Breast epithelium (tissue), 4 donors: ENCODE measurements around the gene ENDOV. TPM values are rescaled to one million over a fixed set of nuclear protein-coding genes. Genes with fewer than 3 reads are reported as not detected.
"Not testable (repeated sequence)": the region's sequence is repeated elsewhere in the genome, so short reads cannot be mapped to it uniquely, and the experiment has no call there.

Experiments
- DNase-seq, 2 donors: peaks; one replicate each; pipeline ENCODE4 v3.0.0-alpha.2; 2019; ENCODE audit warnings: low spot score in 2 of 2
- H3K27ac ChIP-seq, 2 donors: fragments of 200-600 bp; sonication (generic) in 1 of 2; one replicate each; pipeline ENCODE4 v1.5.1; 2016 to 2019; ENCODE audit warnings: mild to moderate bottlenecking in 1 of 2
- H3K27me3 ChIP-seq, 2 donors: fragments of 200-600 bp; sonication (generic) in 1 of 2; one replicate each; pipeline versions ENCODE4 v1.5.1 to v1.6.0; 2017 to 2019; ENCODE audit warnings: control low read depth in 1 of 2, mild to moderate bottlenecking in 1 of 2
- H3K36me3 ChIP-seq: fragments of 200-600 bp; one replicate; pipeline ENCODE4 v1.5.1; 2019
- H3K4me1 ChIP-seq, 2 donors: fragments of 200-600 bp; sonication (generic); one replicate each; pipeline ENCODE4 v1.5.1; 2016 to 2019; ENCODE audit warnings: control low read depth in 1 of 2
- H3K4me3 ChIP-seq, 3 donors: fragments of 200-600 bp; sonication (generic); 1 replicate in 2 of 3; 2 replicates in 1 of 3; pipeline ENCODE4 v1.5.1; 2016 to 2019; ENCODE audit warnings: mild to moderate bottlenecking in 3 of 3, moderate library complexity in 2 of 3
- H3K9me3 ChIP-seq, 2 donors: fragments of 200-600 bp; sonication (generic) in 1 of 2; one replicate each; pipeline ENCODE4 v1.5.1; 2016 to 2019; ENCODE audit warnings: control low read depth in 1 of 2
- CTCF ChIP-seq, 3 donors: fragments of 450-650 bp; IDR thresholded peaks; one replicate each; pipeline ENCODE4 v1.5.1; 2016 to 2017; ENCODE audit warnings: antibody characterized with exemption in 3 of 3, mild to moderate bottlenecking in 3 of 3, moderate library complexity in 3 of 3
- POLR2A ChIP-seq: fragments of 450-650 bp; IDR thresholded peaks from one replicate; pipeline ENCODE4 v1.6.1; 2016; ENCODE audit warnings: antibody characterized with exemption, mild to moderate bottlenecking, moderate library complexity
- POLR2AphosphoS5 ChIP-seq, 3 donors: sonication (generic); formaldehyde crosslinking; IDR thresholded peaks; one replicate each; pipeline ENCODE4 v1.6.1; 2017; ENCODE audit warnings: antibody characterized with exemption in 3 of 3
- intact Hi-C: fragments of 100-400 bp; cut with DNase I; formaldehyde crosslinking; loops from one replicate; pipeline ENCODE4 v1.15.1; 2023; ENCODE audit warnings: low total_unique reads
- total RNA-seq, 3 donors: library from RNA; depleted of rRNA; stranded (reverse); fragments of >200 nt; gene quantifications; one replicate each; pipeline ENCODE4 v1.1.0, GENCODE V29; 2016

Gene ENDOV
- total RNA-seq, 3 donors from 2014 or later: 13.8 to 17.0 (median 16.7) TPM

DNA sequence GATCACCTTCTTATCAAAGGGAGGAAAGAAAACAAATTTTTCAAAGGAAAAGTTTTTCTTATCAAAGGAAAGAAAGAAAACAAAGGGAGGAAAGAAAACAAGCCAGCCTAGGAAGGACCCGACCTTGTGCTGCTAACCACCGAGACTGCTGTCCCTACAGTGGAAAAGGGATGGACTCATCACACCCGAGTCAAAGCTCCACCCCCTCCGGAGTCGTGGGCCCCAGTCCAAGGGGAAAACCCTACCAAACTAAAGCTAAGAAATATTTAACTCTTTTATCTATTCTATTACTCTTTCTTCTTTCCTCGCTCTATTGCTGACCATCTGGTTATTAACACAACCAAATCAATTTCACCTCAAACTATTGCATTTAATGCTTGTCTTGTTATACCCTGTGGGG lies 6.1 kb upstream of the ENDOV start:
- no peaks in the 10 kb centered on the region for H3K36me3 ChIP-seq
- H3K4me1 ChIP-seq: no peaks in the 10 kb centered on the region
- intact Hi-C loops: no loop called here
- H3K4me3 ChIP-seq: no peak overlapping the region
- TF ChIP-seq POLR2AphosphoS5 (IDR thresholded peaks at IDR 0.05) (no peak), CTCF (IDR thresholded peaks at IDR 0.05) (no peak), POLR2A (no peak)
- no peak for DNase-seq
- H3K27me3 ChIP-seq: no peaks in the 10 kb centered on the region
- no peak overlapping the region for H3K27ac ChIP-seq
- H3K9me3 ChIP-seq: no peaks in the 10 kb centered on the region

DNA sequence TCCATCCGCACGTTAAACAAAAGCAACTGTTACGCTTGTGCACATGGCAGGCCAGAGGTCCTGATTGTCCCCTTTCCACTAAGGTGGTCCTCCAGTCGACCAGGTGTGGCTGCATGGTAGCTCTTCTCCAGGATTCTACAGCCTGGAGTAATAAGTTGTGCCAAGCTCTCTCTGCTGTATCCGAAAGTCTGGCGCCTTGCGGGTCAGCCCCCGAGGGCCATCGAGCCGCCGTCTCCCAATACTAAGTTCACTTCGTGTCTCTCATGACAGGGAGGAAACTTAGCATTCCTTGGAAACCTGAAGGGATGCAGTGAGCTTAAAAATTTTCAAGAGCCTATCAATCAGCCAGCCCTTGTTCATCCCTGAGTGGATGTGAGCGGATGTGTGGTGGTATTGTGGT lies 5.3 kb upstream of the ENDOV start:
- no peak for DNase-seq
- Histone ChIP-seq H3K36me3 (no peaks in the 10 kb centered on the region), H3K4me3 (no peak overlapping the region), H3K27ac (no peak overlapping the region), H3K4me1 (peaks cover 0 to 5% of the 10 kb centered on the region in 2 donors), H3K27me3 (no peaks in the 10 kb centered on the region), H3K9me3 (no peaks in the 10 kb centered on the region)
- intact Hi-C loops: loop anchor here (10.0 kb wide), 1 partner anchor 555 kb away; no protein-coding TSS in a partner anchor
- TF ChIP-seq POLR2AphosphoS5 (IDR thresholded peaks at IDR 0.05) (no peak), POLR2A (no peak), CTCF (IDR thresholded peaks at IDR 0.05) (no peak)

DNA sequence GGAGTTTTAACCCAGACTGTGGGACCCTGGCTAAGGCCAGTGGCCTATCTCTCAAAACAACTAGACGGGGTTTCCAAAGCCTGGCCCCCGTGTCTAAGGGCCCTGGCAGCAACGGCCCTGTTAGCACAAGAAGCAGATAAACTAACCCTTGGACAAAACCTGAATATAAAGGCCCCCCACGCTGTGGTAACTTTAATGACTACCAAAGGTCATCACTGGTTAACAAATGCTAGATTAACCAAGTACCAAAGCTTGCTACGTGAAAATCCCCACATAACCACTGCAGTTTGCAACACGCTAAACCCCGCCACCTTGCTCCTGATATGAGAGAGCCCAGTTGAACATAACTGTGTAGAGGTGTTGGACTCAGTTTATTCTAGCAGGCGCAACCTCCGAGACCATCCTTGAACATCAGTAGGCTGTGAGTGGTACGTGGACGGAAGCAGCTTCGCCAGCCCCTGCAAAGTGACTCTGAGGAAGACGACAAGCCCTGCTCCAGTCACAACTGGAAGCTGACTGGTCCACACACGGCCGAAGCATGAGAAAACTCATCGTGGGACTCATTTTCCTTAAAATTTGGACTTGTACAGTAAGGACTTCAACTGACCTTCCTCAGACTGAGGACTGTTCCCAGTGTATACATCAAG lies 4.4 kb upstream of the ENDOV start:
- not testable (repeated sequence) for DNase-seq, H3K9me3 ChIP-seq, H3K36me3 ChIP-seq, H3K27ac ChIP-seq, H3K4me3 ChIP-seq, H3K4me1 ChIP-seq, H3K27me3 ChIP-seq
- intact Hi-C loops: loop anchor here (10.0 kb wide), 1 partner anchor 554 kb away; no protein-coding TSS in a partner anchor

GRCh38 chr17:80413771-80414507 lies 1.0 kb upstream of the ENDOV start:
- no peaks in the 10 kb centered on the region for H3K9me3 ChIP-seq
- intact Hi-C loops: loop anchor here (10.0 kb wide), 1 partner anchor 551 kb away; no protein-coding TSS in a partner anchor
- peak overlapping the region in 1 of 2 donors; percentile 98 for H3K27ac ChIP-seq
- DNase-seq: no peak
- no peak for TF ChIP-seq POLR2AphosphoS5 (IDR thresholded peaks at IDR 0.05)
- peak overlapping the region; percentile 75 to 98 (median 89) for H3K4me3 ChIP-seq
- no peaks in the 10 kb centered on the region for H3K36me3 ChIP-seq
- peaks cover 0 to 15% of the 10 kb centered on the region in 2 donors for H3K4me1 ChIP-seq
- no peaks in the 10 kb centered on the region for H3K27me3 ChIP-seq

- TF ChIP-seq POLR2AphosphoS5 (IDR thresholded peaks at IDR 0.05) (no peak), CTCF (IDR thresholded peaks at IDR 0.05) (no peak), POLR2A (no peak)
- peaks cover 0 to 15% of the 10 kb centered on the region in 2 donors for H3K4me1 ChIP-seq
- no peak for DNase-seq
- H3K27me3 ChIP-seq: no peaks in the 10 kb centered on the region
- H3K4me3 ChIP-seq: peak overlapping the region; percentile 75 to 98 (median 89)
- H3K27ac ChIP-seq: peak overlapping the region; percentile 95 to 98
- intact Hi-C loops: loop anchor here (10.0 kb wide), 1 partner anchor 550 kb away; no protein-coding TSS in a partner anchor
- no peaks in the 10 kb centered on the region for H3K9me3 ChIP-seq
- no peaks in the 10 kb centered on the region for H3K36me3 ChIP-seq
Measured at GRCh38 chr17:80414508-80414802, 512 bp upstream of the ENDOV start.

- DNase-seq: peak in 1 of 2 donors; percentile 29
- TF ChIP-seq POLR2A (no peak), POLR2AphosphoS5 (IDR thresholded peaks at IDR 0.05) (no peak), CTCF (IDR thresholded peaks at IDR 0.05) (no peak)
- intact Hi-C loops: loop anchor here (10.0 kb wide), 1 partner anchor 549 kb away; no protein-coding TSS in a partner anchor
- H3K27me3 ChIP-seq: no peaks in the 10 kb centered on the region
- no peaks in the 10 kb centered on the region for H3K9me3 ChIP-seq
- no peaks in the 10 kb centered on the region for H3K36me3 ChIP-seq
- peak overlapping the region; percentile 95 to 98 for H3K27ac ChIP-seq
- peaks cover 0 to 15% of the 10 kb centered on the region in 2 donors for H3K4me1 ChIP-seq
- peak overlapping the region; percentile 75 to 98 (median 89) for H3K4me3 ChIP-seq
Measured at GRCh38 chr17:80415626-80416137, 715 bp downstream of the ENDOV start.
